ENCODE measurements around the gene MYL5. TPM values are rescaled to one million over a fixed set of nuclear protein-coding genes. Genes with fewer than 3 reads are reported as not detected.

Gene MYL5
- total and polyA plus RNA-seq, 4 experiments from 2014 or later: 2.1 to 15.4 (median 7.7) TPM

GRCh38 chr4:677431-678293, 3.3 kb downstream of the MYL5 start:
- Mint-ChIP-seq H3K27ac (peak overlapping the region in 5 of 7 donors; percentile 23 to 75 (median 33)), H3K9me3 (no peaks in the 10 kb centered on the region), H3K4me3 (peak overlapping the region in 3 of 8 donors; percentile 36 to 39 (median 36)), H3K4me1 (peaks cover 2 to 27% (median 17%) of the 10 kb centered on the region in 4 donors), H3K27me3 (no peaks in the 10 kb centered on the region), H3K36me3 (peaks cover 5 to 9% of the 10 kb centered on the region in 2 donors)
- intact Hi-C loops (cut with micrococcal nuclease): no loop called here
- no peak overlapping the region for H3K4me3 ChIP-seq (ENCODE audit: low read length in 2 of 2)
- H3K9me3 ChIP-seq (ENCODE audit: control insufficient read depth in 1 of 2, low read length in 2 of 2): no peaks in the 10 kb centered on the region
- ChIA-PET CTCF (ENCODE audit: partially characterized antibody) (no interaction called here), POLR2A (ENCODE audit: partially characterized antibody) (no interaction called here)
- no peaks in the 10 kb centered on the region for H3K36me3 ChIP-seq (ENCODE audit: insufficient read depth, low read length)
- H3K4me1 ChIP-seq (ENCODE audit: insufficient read depth, low read length): peaks cover 28% of the 10 kb centered on the region
- no peaks in the 10 kb centered on the region for H3K27me3 ChIP-seq (ENCODE audit: insufficient read depth, low read length)
- peak in 2 of 5 donors; percentile 33 to 48 for DNase-seq
- H3K27ac ChIP-seq (ENCODE audit: low read depth, low read length): no peak overlapping the region

- DNase-seq: no peak
- Histone ChIP-seq H3K9me3 (ENCODE audit: control insufficient read depth in 1 of 2, low read length in 2 of 2) (no peaks in the 10 kb centered on the region), H3K4me3 (ENCODE audit: low read length in 2 of 2) (no peak overlapping the region), H3K27ac (ENCODE audit: low read depth, low read length) (no peak overlapping the region), H3K27me3 (ENCODE audit: insufficient read depth, low read length) (no peaks in the 10 kb centered on the region), H3K4me1 (ENCODE audit: insufficient read depth, low read length) (peaks cover 23% of the 10 kb centered on the region), H3K36me3 (ENCODE audit: insufficient read depth, low read length) (no peaks in the 10 kb centered on the region)
- H3K4me3 Mint-ChIP-seq: peak overlapping the region in 1 of 8 donors; percentile 39
- ChIA-PET CTCF (ENCODE audit: partially characterized antibody) (no interaction called here), POLR2A (ENCODE audit: partially characterized antibody) (interaction anchor here (0.5 kb wide), 1 partner anchor 1351 kb away, joined by 3 read pairs; no protein-coding TSS in a partner anchor)
- intact Hi-C loops (cut with micrococcal nuclease): no loop called here
- no peaks in the 10 kb centered on the region for H3K9me3 Mint-ChIP-seq
- peaks cover 0 to 3% of the 10 kb centered on the region in 2 donors for H3K36me3 Mint-ChIP-seq
- no peaks in the 10 kb centered on the region for H3K27me3 Mint-ChIP-seq
- peak overlapping the region in 1 of 7 donors; percentile 33 for H3K27ac Mint-ChIP-seq
- H3K4me1 Mint-ChIP-seq: peaks cover 2 to 25% (median 11%) of the 10 kb centered on the region in 4 donors
These were observed 4.2 kb downstream of the MYL5 start for GRCh38 chr4:678331-679103.

GRCh38 chr4:679104-679481, 4.8 kb downstream of the MYL5 start:
- H3K27ac ChIP-seq (ENCODE audit: low read depth, low read length): no peak overlapping the region
- H3K9me3 ChIP-seq (ENCODE audit: control insufficient read depth in 1 of 2, low read length in 2 of 2): no peaks in the 10 kb centered on the region
- H3K27me3 Mint-ChIP-seq: no peaks in the 10 kb centered on the region
- no peaks in the 10 kb centered on the region for H3K36me3 ChIP-seq (ENCODE audit: insufficient read depth, low read length)
- no peaks in the 10 kb centered on the region for H3K27me3 ChIP-seq (ENCODE audit: insufficient read depth, low read length)
- peak in 1 of 5 donors; percentile 20 for DNase-seq
- peaks cover 21% of the 10 kb centered on the region for H3K4me1 ChIP-seq (ENCODE audit: insufficient read depth, low read length)
- no peak overlapping the region for H3K4me3 ChIP-seq (ENCODE audit: low read length in 2 of 2)
- ChIA-PET CTCF (ENCODE audit: partially characterized antibody) (no interaction called here), POLR2A (ENCODE audit: partially characterized antibody) (interaction anchor here (0.5 kb wide), 1 partner anchor 1351 kb away, joined by 3 read pairs; no protein-coding TSS in a partner anchor)
- H3K9me3 Mint-ChIP-seq: no peaks in the 10 kb centered on the region
- intact Hi-C loops (cut with micrococcal nuclease): no loop called here
- H3K4me3 Mint-ChIP-seq: no peak overlapping the region
- H3K36me3 Mint-ChIP-seq: peaks cover 0 to 2% of the 10 kb centered on the region in 2 donors
- peaks cover 2 to 25% (median 10%) of the 10 kb centered on the region in 4 donors for H3K4me1 Mint-ChIP-seq
- H3K27ac Mint-ChIP-seq: peak overlapping the region in 1 of 7 donors; percentile 21

DNA sequence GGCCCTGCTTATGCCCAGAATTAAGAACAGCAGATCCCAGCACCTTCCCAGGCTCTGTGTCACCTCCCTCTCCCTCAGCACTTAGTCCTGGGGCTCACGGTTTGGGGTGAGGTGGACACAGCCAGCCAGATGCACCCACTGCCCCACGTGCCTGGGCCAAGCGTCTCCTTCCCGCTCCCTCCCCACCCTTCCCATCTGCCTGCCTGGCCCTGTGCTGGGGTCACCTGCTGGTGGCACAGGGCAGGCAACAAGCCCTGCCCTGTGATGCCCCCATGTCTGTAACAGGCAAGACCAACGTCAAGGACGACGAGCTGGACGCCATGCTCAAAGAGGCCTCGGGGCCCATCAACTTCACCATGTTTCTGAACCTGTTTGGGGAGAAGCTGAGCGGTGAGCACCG, 5.3 kb downstream of the MYL5 start:
- no peaks in the 10 kb centered on the region for H3K27me3 ChIP-seq (ENCODE audit: insufficient read depth, low read length)
- DNase-seq: peak in 1 of 5 donors; percentile 35
- Mint-ChIP-seq H3K4me1 (peaks cover 2 to 25% (median 8%) of the 10 kb centered on the region in 4 donors), H3K36me3 (no peaks in the 10 kb centered on the region), H3K27me3 (no peaks in the 10 kb centered on the region), H3K27ac (peak overlapping the region in 1 of 7 donors; percentile 56), H3K4me3 (peak overlapping the region in 2 of 8 donors; percentile 12 to 30), H3K9me3 (no peaks in the 10 kb centered on the region)
- H3K4me1 ChIP-seq (ENCODE audit: insufficient read depth, low read length): peaks cover 21% of the 10 kb centered on the region
- no peak overlapping the region for H3K4me3 ChIP-seq (ENCODE audit: low read length in 2 of 2)
- intact Hi-C loops (cut with micrococcal nuclease): no loop called here
- no peak overlapping the region for H3K27ac ChIP-seq (ENCODE audit: low read depth, low read length)
- no peaks in the 10 kb centered on the region for H3K36me3 ChIP-seq (ENCODE audit: insufficient read depth, low read length)
- ChIA-PET POLR2A (ENCODE audit: partially characterized antibody) (interaction anchor here (0.8 to 1.6 kb wide), 3 partner anchors 13 to 1177 kb away, joined by 3 to 5 read pairs (median 3); partner anchors contain the start of genes GAK and TMEM175), CTCF (ENCODE audit: partially characterized antibody) (no interaction called here)
- no peaks in the 10 kb centered on the region for H3K9me3 ChIP-seq (ENCODE audit: control insufficient read depth in 1 of 2, low read length in 2 of 2)

DNA sequence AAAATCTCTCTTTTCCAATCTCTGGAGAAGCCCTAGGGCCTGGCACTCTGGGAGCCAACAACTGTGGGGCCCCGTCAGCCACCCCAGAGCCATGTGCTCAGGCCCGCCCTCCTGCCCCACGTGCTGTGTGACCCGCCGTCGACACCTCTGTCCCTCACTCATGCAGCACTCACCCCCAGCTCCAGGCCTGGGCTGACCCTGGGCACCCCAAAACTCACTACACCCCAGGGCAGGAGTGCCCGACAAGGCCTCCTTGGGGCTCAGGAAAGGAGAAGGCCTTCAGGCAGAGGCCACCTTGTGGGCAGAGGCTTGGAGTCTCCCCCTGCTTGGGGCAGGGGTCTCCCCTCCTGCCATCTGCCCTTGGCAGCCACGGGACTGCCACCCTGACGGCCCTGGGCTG, 5.7 kb downstream of the MYL5 start:
- Histone ChIP-seq H3K4me1 (ENCODE audit: insufficient read depth, low read length) (peaks cover 18% of the 10 kb centered on the region), H3K9me3 (ENCODE audit: control insufficient read depth in 1 of 2, low read length in 2 of 2) (no peaks in the 10 kb centered on the region), H3K27me3 (ENCODE audit: insufficient read depth, low read length) (no peaks in the 10 kb centered on the region), H3K27ac (ENCODE audit: low read depth, low read length) (no peak overlapping the region), H3K4me3 (ENCODE audit: low read length in 2 of 2) (no peak overlapping the region), H3K36me3 (ENCODE audit: insufficient read depth, low read length) (no peaks in the 10 kb centered on the region)
- DNase-seq: peak in 1 of 5 donors; percentile 45
- POLR2A ChIA-PET (ENCODE audit: partially characterized antibody): interaction anchor here (0.8 to 1.6 kb wide), 4 partner anchors 8 to 1177 kb away, joined by 3 to 5 read pairs (median 3); partner anchors contain the start of genes GAK and TMEM175
- Mint-ChIP-seq H3K9me3 (peaks cover 0 to under 1% (median 0%) of the 10 kb centered on the region in 8 donors), H3K4me3 (peak overlapping the region in 4 of 8 donors; percentile 31 to 68 (median 46)), H3K36me3 (no peaks in the 10 kb centered on the region), H3K27me3 (peaks cover 0 to 2% of the 10 kb centered on the region in 2 donors), H3K4me1 (peaks cover 2 to 24% (median 9%) of the 10 kb centered on the region in 4 donors), H3K27ac (peak overlapping the region in 3 of 7 donors; percentile 29 to 60 (median 56))
- CTCF ChIA-PET (ENCODE audit: partially characterized antibody): no interaction called here
- intact Hi-C loops (cut with micrococcal nuclease): no loop called here

- ChIA-PET CTCF (ENCODE audit: partially characterized antibody) (no interaction called here), POLR2A (ENCODE audit: partially characterized antibody) (interaction anchor here (0.8 to 1.6 kb wide), 4 partner anchors 8 to 1176 kb away, joined by 3 to 5 read pairs (median 3); partner anchors contain the start of genes GAK and TMEM175)
- peak overlapping the region; percentile 21 for H3K27ac ChIP-seq (ENCODE audit: low read depth, low read length)
- Mint-ChIP-seq H3K4me1 (peaks cover 2 to 20% (median 10%) of the 10 kb centered on the region in 4 donors), H3K4me3 (peak overlapping the region; percentile 29 to 70 (median 56)), H3K27ac (peak overlapping the region in 4 of 7 donors; percentile 29 to 60 (median 42)), H3K27me3 (peaks cover 0 to 3% of the 10 kb centered on the region in 2 donors), H3K9me3 (peaks cover 0 to 2% (median 0%) of the 10 kb centered on the region in 8 donors), H3K36me3 (no peaks in the 10 kb centered on the region)
- peaks cover 14% of the 10 kb centered on the region for H3K4me1 ChIP-seq (ENCODE audit: insufficient read depth, low read length)
- no peaks in the 10 kb centered on the region for H3K27me3 ChIP-seq (ENCODE audit: insufficient read depth, low read length)
- DNase-seq: peak in 2 of 5 donors; percentile 26 to 43
- H3K4me3 ChIP-seq (ENCODE audit: low read length in 2 of 2): no peak overlapping the region
- intact Hi-C loops (cut with micrococcal nuclease): no loop called here
- H3K9me3 ChIP-seq (ENCODE audit: control insufficient read depth in 1 of 2, low read length in 2 of 2): no peaks in the 10 kb centered on the region
- no peaks in the 10 kb centered on the region for H3K36me3 ChIP-seq (ENCODE audit: insufficient read depth, low read length)
These were observed 6.2 kb downstream of the MYL5 start for GRCh38 chr4:680551-680927.
